HL-60 (cell line): ENCODE measurements around the gene RGN.

ENCODE experiments used
- GABPA ChIP-seq: IDR thresholded peaks from 2 replicates; pipeline ENCODE4 v1.6.1; 2012; ENCODE audit warnings: low read depth
- TF ChIP-seq, protein P1 (sequence below): IDR thresholded peaks from one replicate; pipeline ENCODE4 v1.5.1; 2011; ENCODE audit warnings: low read length, control low read depth, inconsistent platforms; ENCODE audit not compliant: insufficient read depth

DNA sequence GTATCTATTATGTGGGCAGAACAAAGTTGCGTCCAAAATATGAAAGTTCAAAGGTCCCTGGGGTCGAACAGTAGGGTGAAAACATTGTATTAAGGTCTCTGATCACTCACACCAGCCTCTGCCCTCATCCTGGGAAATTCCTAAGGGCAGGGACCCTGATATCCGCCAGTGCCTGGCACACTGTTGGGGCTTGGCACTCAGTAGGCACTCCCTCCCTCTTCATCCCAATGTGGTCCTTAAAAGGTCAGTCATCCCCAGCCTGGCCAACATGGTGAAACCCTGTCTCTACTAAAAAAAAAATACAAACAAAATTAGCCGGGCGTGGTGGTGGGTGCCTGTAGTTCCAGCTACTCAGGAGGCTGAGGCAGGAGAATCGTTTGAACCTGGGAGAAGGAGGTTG, 59.9 kb downstream of the RGN start:
- TF ChIP-seq, protein P1, sequence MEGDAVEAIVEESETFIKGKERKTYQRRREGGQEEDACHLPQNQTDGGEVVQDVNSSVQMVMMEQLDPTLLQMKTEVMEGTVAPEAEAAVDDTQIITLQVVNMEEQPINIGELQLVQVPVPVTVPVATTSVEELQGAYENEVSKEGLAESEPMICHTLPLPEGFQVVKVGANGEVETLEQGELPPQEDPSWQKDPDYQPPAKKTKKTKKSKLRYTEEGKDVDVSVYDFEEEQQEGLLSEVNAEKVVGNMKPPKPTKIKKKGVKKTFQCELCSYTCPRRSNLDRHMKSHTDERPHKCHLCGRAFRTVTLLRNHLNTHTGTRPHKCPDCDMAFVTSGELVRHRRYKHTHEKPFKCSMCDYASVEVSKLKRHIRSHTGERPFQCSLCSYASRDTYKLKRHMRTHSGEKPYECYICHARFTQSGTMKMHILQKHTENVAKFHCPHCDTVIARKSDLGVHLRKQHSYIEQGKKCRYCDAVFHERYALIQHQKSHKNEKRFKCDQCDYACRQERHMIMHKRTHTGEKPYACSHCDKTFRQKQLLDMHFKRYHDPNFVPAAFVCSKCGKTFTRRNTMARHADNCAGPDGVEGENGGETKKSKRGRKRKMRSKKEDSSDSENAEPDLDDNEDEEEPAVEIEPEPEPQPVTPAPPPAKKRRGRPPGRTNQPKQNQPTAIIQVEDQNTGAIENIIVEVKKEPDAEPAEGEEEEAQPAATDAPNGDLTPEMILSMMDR = no peak
- TF ChIP-seq GABPA = no peak
